Heart left ventricle (tissue), 16 donors: Measurements from ENCODE around the gene SYT9. TPM values are rescaled to one million over a fixed set of nuclear protein-coding genes. Genes with fewer than 3 reads are reported as not detected.

Experiments
- ATAC-seq, 4 donors: fragments of 200-7000 bp; cut with Tn5 transposase; one replicate each; pipeline ENCODE4 v1.9.1; 2020 to 2022; ENCODE audit warnings: moderate library complexity in 4 of 4, mild to moderate bottlenecking in 3 of 4, moderate number of reproducible peaks in 1 of 4
- DNase-seq, 5 donors: peaks; one replicate each; pipeline ENCODE4 v3.0.0-alpha.2; 2020
- H3K27ac ChIP-seq, 12 donors: fragments of 200-600 bp; sonication (generic) in 4 of 12; one replicate each; pipeline versions ENCODE4 v1.5.0 to v1.8.0; 2016 to 2022; ENCODE audit warnings: mild to moderate bottlenecking in 2 of 12
- H3K27me3 ChIP-seq, 9 donors: fragments of 200-600 bp; sonication (generic) in 2 of 9; one replicate each; pipeline versions ENCODE4 v1.5.1 to v1.8.0; 2016 to 2022; ENCODE audit warnings: mild to moderate bottlenecking in 3 of 9
- H3K36me3 ChIP-seq, 9 donors: fragments of 200-600 bp; sonication (generic) in 2 of 9; one replicate each; pipeline versions ENCODE4 v1.5.0 to v1.8.0; 2018 to 2022; ENCODE audit warnings: mild to moderate bottlenecking in 2 of 9
- H3K4me1 ChIP-seq, 12 donors: fragments of 200-600 bp; sonication (generic) in 4 of 12; one replicate each; pipeline versions ENCODE4 v1.5.0 to v1.8.0; 2016 to 2022; ENCODE audit warnings: mild to moderate bottlenecking in 3 of 12
- H3K4me3 ChIP-seq, 12 donors: fragments of 200-600 bp; sonication (generic) in 4 of 12; one replicate each; pipeline versions ENCODE4 v1.5.0 to v1.8.0; 2017 to 2022; ENCODE audit warnings: mild to moderate bottlenecking in 9 of 12, moderate library complexity in 4 of 12
- H3K9me3 ChIP-seq, 12 donors: fragments of 200-600 bp; sonication (generic) in 4 of 12; one replicate each; pipeline versions ENCODE4 v1.5.0 to v1.8.0; 2016 to 2022; ENCODE audit warnings: mild to moderate bottlenecking in 1 of 12
- CTCF ChIP-seq, 12 donors: fragments of 200-600 bp; sonication (generic) in 4 of 12; IDR thresholded peaks; one replicate each; pipeline versions ENCODE4 v1.5.0 to v1.8.0; 2018 to 2022; ENCODE audit warnings: antibody characterized with exemption in 12 of 12, mild to moderate bottlenecking in 5 of 12
- POLR2A ChIP-seq, 2 donors: fragments of 450-650 bp; IDR thresholded peaks; one replicate each; pipeline ENCODE4 v1.6.1; 2017; ENCODE audit warnings: antibody characterized with exemption in 2 of 2, mild to moderate bottlenecking in 2 of 2, moderate library complexity in 2 of 2
- WGBS, 4 donors: extraction: QIAGEN DNeasy Blood & Tissue Kit in 2 of 4; methylation state at CpG; one replicate each; pipeline versions ENCODE4 v1.1.5 to v1.1.7; 2013 to 2018; 5-methylcytosine and 5-hydroxymethylcytosine counted together
- intact Hi-C, 10 donors: fragments of 100-400 bp; cut with DNase I; formaldehyde crosslinking; loops; one replicate each; pipeline versions ENCODE4 v1.11.1 to v1.14.2; 2022
- polyA plus RNA-seq, 2 donors: library from polyadenylated mRNA; stranded (reverse); fragments of 200-250 nt; gene quantifications; one replicate each; pipeline ENCODE4 v1.2.3, GENCODE V29; 2013
- total RNA-seq, 9 donors: library from RNA; depleted of rRNA in 2 of 9; stranded (reverse); fragments of >200 nt in 2 of 9; fragmentation: NEBNext Ultra II Directional in 3 of 9; extraction: Animal tissue kit (Norgen Biotek cat#: 25700) in 3 of 9; gene quantifications; one replicate each; pipeline versions ENCODE4 v1.1.0 to v1.2.4, GENCODE V29; 2016 to 2023
- donor health status: ischemic (EF 13 %, LVEDD 7.1; RV severe dilation, severe dysfunction).
- donor health status: healthy with polysubstance abuse.
- donor health status: DM: no; HTN: yes; CAD: no.
- donor health status: DM: no; HTN: no; CAD: no.
- donor health status: ischemic (EF 25% LVEDD 6.9; RV normal size, moderate dysfunction).
- donor health status: ischemic (EF 25% LVEDD 5.7; RV mildly dilated, moderate dysfunction).
- donor health status: healthy.
- donor health status: DM: yes; HTN: yes; CAD: no.
- donor health status: ischemic (EF 35%, LVEDD 5.7; RV mildly dilated, moderate dysfunction).
- donor health status: nonischemic (EF 11% LVEDD 7.7; RV severe dilation, severe dysfunction).
- donor health status: DM: yes; HTN: yes; CAD: no.
- donor health status: PGD.
- donor health status: ischemic (EF 29% LVEDD 5.4; RV normal size, mild dysfunction).
- donor health status: nonischemic (EF 23%, LVEDD 6.1; RV moderate dilation, normal function).

SYT9 gene
- total and polyA plus RNA-seq, 11 donors: 0.04 to 1.4 (median 0.27) TPM; not detected in 2

GRCh38 chr11:7306900-7307299 is 55.2 kb downstream of the SYT9 start:
- no peak for ATAC-seq
- no peak for DNase-seq
- Histone ChIP-seq H3K27ac (no peak overlapping the region), H3K27me3 (peaks cover 0 to 3% (median 0%) of the 10 kb centered on the region in 9 donors), H3K4me1 (no peaks in the 10 kb centered on the region), H3K36me3 (no peaks in the 10 kb centered on the region), H3K9me3 (no peaks in the 10 kb centered on the region), H3K4me3 (no peak overlapping the region)
- TF ChIP-seq CTCF (IDR thresholded peaks at IDR 0.05): no peak
- no peak for TF ChIP-seq POLR2A (IDR thresholded peaks at IDR 0.05)
- intact Hi-C loops: no loop called here
- 80 to 89% (median 87%) methylated on average over 2 of the region's 2 CpGs for WGBS, 4 donors

GRCh38 chr11:7307836-7308235 is 56.1 kb downstream of the SYT9 start:
- no peak overlapping the region for H3K27ac ChIP-seq
- H3K27me3 ChIP-seq: peaks cover 0 to 3% (median 0%) of the 10 kb centered on the region in 9 donors
- WGBS, 4 donors: 77 to 83% (median 80%) methylated on average over 2 of the region's 2 CpGs
- H3K4me3 ChIP-seq: no peak overlapping the region
- DNase-seq (no peak), ATAC-seq (no peak)
- TF ChIP-seq CTCF (IDR thresholded peaks at IDR 0.05): no peak
- TF ChIP-seq POLR2A (IDR thresholded peaks at IDR 0.05): no peak
- H3K4me1 ChIP-seq: no peaks in the 10 kb centered on the region
- intact Hi-C loops: no loop called here
- H3K9me3 ChIP-seq: no peaks in the 10 kb centered on the region
- no peaks in the 10 kb centered on the region for H3K36me3 ChIP-seq

- TF ChIP-seq POLR2A (IDR thresholded peaks at IDR 0.05): no peak
- TF ChIP-seq CTCF (IDR thresholded peaks at IDR 0.05): no peak
- intact Hi-C loops: no loop called here
- DNase-seq: no peak
- ATAC-seq: peak in 1 of 4 donors; percentile 73
- H3K9me3 ChIP-seq: peaks cover 0 to 5% (median 0%) of the 10 kb centered on the region in 12 donors
- H3K4me1 ChIP-seq: no peaks in the 10 kb centered on the region
- H3K36me3 ChIP-seq: no peaks in the 10 kb centered on the region
- 30 to 47% (median 39%) methylated on average over 3 of the region's 3 CpGs for WGBS, 4 donors
- H3K4me3 ChIP-seq: no peak overlapping the region
- H3K27me3 ChIP-seq: peaks cover 0 to 3% (median 0%) of the 10 kb centered on the region in 9 donors
- H3K27ac ChIP-seq: peak overlapping the region in 1 of 12 donors; percentile 39
Observed at GRCh38 chr11:7311903-7312302, 60.2 kb downstream of the SYT9 start.

- ATAC-seq (no peak), DNase-seq (no peak)
- peaks cover 0 to 3% (median 0%) of the 10 kb centered on the region in 9 donors for H3K27me3 ChIP-seq
- no peaks in the 10 kb centered on the region for H3K36me3 ChIP-seq
- WGBS, 4 donors: 80 to 84% (median 81%) methylated on average over 4 of the region's 4 CpGs
- no peaks in the 10 kb centered on the region for H3K4me1 ChIP-seq
- TF ChIP-seq CTCF (IDR thresholded peaks at IDR 0.05) (no peak), POLR2A (IDR thresholded peaks at IDR 0.05) (no peak)
- no peak overlapping the region for H3K4me3 ChIP-seq
- H3K9me3 ChIP-seq: peaks cover 0 to 5% (median 0%) of the 10 kb centered on the region in 12 donors
- intact Hi-C loops: no loop called here
- no peak overlapping the region for H3K27ac ChIP-seq
Observed at GRCh38 chr11:7314811-7315604, 63.3 kb downstream of the SYT9 start.
